ENCODE results near the gene CYP46A1.
A peak's percentile ranks its signal among the peaks of the same experiment; 100 is the strongest.
"Not testable (repeated sequence)": the region's sequence is repeated elsewhere in the genome, so short reads cannot be mapped to it uniquely, and the experiment has no call there.

The CYP46A1 gene

DNA sequence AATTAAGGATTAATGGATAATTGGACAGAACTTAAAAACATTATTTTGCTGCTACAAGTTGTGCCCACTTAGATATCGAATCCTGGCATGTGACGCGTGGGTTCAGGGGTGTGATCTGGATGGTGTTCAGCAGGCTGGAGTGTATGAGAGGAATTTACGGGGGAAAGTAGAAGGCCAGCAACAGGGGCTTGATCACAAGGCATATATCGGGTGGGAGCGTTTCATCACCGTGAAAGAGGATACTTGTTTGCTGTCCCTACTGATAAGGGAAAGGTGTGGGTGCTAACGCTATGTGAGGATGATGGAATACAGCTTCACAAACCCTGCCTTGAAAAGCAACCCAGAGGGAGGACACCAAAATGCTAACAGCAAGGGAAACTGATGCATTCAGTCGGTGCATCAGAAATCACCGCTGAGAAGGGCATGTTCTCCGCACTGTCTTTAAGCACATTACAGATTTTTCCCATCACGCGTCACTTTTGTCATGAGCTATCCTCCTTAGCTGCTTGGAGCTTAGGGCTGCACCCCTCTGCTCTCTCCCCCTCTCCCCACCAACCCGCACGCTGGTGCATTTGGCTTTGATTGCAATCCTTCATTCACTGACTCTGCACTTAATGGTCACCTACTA is 25.8 kb upstream of the CYP46A1 start:
- DNase-seq, result no peak

DNA sequence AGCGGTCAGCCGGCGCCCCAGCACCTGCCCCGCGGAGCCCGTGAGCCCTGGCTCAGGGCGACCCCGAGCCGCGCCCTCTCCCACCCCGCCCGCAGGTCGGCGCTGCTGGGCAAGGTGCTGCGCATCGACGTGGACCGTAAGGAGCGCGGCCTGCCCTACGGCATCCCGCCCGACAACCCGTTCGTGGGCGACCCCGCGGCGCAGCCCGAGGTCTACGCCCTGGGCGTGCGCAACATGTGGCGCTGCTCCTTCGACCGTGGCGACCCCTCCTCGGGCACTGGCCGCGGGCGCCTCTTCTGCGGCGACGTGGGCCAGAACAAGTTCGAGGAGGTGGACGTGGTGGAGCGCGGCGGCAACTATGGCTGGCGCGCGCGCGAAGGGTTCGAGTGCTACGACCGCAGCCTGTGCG is 24.8 kb upstream of the CYP46A1 start:
- no peak for DNase-seq

DNA sequence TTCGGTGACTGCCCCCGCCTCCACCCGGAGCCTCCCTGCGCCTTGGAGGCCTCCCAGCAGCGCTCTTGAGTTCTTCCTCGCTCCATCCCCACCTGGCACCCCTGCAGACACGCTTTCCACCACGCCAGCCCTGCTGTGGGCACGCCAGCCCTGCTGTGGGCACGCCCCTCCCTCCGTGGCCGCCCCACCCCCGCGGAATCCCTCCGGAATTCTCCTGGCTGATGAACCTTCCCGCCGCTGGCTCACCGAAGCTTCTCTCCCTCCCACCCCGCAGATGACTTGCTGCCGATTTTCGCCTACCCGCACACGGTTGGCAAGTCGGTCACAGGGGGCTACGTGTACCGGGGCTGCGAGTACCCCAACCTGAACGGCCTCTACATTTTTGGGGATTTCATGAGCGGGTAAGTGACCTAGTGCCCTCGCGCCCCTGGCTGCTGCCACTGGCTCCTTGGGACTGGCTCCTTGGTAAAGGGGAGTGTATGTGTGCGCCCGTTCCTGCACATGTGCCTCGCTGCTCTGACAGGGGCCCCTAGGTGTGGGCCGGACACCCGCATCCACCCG is 24.0 kb upstream of the CYP46A1 start:
- DNase-seq, result no peak

DNA sequence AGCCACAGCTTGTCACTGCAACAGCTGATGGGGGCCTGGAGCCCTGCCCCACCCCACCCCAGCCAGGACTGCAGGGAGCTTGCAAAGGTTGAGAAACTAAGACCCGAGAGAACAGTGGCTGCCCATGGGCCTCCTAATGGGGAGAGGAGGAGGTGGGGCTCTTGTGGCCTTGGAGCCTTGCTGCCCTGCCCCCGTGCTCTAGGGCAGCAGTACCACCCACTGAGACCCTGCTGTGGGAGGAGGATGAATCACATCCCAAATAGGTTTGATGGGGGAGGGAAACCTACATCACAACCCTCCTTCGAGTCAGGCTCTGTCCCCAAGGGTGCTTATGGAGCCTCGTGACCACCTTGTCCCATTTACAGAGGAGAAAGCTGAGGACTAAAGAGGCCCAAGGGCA is 23.3 kb upstream of the CYP46A1 start:
- no peak for DNase-seq

DNA sequence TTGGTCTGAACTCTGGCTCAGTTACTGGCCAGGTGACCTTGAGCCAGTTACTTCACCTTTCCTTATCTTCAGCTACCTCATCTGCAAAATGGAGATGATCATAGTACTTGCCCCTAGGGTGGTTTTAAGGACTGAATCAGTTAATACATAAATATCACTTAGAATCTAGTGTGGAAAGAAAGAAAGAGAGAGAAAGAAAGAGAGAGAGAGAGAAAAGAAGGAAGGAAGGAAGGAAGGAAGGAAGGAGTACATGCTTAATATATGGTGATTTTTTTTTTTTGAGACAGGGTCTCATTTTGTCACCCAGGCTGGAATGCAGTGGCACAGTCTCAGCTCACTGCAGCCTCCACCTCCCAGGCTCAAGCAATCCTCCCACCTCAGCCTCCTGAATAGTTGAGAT is 22.9 kb upstream of the CYP46A1 start:
- not testable (repeated sequence) for DNase-seq

DNA sequence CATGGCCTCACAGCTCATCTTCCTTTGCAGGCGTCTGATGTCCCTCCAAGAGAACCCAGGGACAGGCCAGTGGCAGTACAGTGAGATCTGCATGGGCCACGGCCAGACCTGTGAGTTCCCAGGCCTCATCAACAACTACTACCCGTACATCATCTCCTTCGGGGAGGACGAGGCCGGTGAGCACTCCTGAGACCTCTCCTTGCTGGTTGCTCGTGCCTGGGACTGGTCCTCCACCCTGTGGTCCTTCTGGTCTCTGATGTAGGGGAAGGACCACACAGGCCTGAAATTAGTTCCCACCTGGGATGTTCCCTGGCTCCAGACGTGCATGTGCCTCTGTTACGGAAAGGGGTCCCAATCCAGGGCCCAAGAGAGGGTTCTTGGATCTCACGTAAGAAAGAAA is 21.3 kb upstream of the CYP46A1 start:
- DNase-seq, result no peak

DNA sequence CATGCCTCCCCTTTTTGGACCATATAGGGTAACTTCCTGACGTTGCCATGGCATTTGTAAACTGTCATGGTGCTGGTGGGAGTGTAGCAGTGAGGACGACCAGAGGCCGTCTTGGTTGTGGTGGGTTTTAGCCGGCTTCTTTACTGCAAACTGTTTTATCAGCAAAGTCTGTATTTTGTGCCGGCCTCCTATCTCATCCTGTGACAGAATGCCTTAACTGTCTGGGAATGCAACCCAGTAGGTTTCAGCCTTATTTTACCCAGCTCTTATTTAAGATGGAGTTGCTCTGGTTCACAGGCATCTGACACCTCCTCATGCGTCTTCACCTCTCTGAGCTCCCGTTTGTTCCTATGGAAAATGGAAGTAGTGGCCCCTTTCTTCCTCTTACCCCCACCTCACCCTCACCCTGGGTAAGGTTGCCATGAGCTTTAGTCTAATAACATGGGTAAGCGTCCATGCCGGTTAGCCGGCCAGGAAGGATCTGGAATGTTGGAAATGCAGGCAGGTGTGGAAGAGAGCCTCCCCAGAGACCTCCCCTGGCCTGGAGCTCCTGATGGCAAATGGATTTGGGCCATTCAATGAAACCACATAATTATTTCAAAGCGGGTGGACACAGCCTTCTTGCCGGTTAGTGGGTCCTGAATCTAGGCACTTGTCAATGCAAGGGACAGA is 20.6 kb upstream of the CYP46A1 start:
- DNase-seq, result no peak

DNA sequence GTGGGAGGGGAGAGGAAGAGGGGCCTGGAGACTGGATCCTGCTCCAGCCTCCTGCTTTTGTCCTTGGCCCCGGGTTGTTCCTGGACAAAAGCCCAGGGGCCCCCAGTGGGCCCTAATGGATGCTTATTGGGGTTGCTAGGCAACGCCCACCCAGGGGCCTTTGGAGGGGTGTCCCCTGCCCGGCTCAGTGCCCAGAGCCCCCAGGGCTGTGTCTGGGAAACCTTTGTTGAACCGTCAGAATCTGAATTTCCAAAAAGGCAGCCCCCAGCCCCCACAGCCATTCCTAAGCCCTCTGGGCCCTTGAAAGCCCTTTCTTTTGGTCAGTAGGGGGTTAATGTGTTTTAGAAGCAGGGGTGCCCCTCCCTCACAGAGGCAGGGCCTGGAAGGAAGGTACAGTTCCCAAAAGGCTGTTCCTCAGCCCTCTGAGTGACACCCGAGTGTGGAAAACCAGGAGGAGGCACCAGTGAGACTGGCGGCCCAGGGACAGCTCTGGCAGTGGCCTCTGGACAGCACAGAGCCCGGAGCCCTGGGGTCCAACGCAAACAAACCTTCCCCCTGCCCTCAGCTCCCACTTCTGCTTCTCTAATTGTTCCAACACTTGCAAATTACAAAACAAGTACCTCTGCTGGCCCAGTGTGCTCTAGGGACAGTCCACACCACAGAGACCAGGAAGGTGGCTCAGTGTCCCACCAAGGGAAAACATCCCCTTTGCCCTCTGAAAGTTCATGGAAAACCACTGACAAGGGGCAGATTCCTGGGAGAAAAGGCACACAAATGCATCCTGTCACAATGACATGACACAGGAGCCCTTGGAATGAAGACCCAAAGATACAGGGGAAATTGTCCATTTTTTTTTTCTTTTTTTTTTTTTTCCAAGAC is 19.8 kb upstream of the CYP46A1 start:
- DNase-seq, result peak in 4 of 14 donors; percentile 7 to 47 (median 34)

DNA sequence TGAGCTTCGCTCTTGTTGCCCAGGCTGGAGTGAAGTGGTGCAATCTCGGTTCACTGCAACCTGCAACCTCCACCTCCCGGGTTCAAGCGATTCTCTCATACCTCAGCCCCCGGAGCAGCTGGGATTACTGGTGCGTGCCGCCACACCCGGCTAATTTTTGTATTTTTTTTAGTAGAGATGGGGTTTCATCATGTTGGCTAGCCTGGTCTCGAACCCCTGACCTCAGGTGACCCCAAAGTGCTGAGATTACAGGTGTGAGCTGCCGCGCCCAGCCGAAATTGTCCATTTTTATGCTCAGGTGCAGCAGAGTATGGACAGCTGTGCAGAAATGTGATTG is 19.2 kb upstream of the CYP46A1 start:
- no peak for DNase-seq

DNA sequence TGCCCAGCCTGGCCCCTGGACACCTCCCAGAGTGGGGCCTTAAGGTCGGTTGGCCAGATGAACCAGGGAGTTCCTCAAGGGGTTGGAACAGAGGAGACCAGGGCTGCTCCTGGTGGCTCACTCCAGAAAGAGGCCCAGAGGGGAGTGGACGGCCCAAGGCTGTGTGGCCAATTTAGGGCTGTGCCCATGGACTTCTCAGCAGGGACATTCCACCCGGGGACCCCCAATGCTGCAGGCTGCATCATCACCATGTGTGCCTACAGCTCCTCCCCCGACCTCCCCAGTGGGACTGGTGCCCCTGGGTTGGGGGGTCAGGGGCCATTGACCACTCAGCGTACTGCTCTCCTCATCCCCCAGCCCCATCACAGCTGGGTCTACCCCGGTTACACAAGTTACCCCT is 17.6 kb upstream of the CYP46A1 start:
- no peak for DNase-seq

DNA sequence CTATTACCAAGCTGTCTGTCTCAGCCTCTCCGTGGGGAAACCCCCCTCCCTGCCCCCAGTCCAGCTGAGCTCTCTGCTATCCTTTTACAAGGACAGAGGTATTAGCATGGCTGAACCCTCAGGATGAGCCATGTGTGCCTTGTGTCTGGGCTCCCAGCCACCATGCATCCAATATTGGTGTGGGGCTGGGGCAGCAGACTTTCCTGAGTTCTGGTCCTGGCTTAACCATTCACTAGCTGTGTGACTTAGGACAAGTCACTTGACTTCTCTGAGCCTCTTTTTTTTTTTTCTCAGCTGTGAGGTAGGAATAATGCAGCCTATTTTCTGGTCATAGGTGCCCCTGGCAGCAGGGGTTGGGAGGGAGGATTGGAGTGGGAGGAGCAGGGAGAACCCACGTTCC is 17.1 kb upstream of the CYP46A1 start:
- DNase-seq, result no peak

DNA sequence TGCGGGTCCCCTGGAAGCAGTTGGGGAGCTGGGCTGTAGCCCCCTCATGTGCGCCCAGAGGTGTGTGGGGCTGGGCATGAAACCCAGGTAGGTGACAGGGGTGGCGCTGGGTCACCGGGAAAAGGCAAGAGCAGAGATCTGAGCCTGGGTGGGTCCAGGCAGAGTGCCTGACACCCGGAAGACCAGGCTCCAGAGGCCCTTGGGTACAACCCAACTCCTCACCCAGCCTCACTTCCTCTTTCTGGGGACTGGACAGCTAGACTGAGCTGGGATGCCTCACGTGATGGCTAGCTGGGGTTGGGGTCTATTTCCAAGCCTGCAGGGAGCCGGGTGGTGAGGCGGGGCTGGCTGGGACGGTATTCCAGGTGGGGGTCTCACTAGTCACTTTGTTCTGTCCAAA is 16.3 kb upstream of the CYP46A1 start:
- no peak for DNase-seq

DNA sequence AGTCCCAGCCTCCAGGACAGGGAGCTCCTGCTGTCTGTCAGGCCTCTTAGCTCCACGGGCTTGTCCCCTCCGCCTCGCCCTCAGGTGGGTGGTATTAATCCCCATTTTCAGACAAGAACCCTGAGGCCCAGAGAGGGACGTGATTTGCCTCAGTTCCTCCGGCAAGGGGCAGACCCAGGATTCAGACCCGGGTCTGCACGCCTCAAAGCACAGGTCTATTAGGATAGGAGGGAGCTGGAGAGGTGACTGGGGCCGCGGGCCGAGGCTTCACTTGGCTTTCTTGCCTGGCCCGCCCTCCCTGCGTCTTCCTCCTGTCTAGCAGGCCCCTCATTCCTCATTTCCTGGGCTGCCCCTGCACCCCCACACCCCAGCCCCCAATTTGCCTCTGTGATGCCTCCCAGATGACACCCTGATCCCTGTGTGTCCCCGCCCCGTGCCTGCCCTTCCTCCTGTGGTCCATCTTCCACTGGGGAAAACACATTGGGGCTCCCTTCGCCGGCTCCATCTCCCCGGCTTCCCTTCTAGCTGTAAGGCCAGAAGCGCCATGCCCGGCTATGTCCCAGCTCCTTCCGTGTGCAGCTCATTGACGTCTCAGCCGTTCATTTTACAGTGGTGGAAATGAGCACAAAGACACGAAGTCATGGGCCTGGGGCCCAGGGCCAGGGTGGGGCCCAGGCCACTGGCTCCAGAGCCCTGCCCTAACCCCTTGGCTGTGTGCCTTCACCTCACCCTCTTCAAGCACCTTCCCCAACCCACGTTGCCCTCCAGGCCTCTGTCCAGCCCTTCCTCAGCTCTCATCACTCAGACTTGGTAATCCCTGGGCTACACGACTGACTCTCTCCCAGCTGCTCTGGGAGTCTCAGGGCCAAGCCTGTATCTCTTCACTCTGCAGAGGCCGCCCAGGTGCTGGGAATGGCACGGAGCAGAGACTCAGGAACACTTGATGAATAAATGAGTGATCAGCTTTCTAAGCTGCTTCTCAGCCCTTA is 15.5 kb upstream of the CYP46A1 start:
- no peak for DNase-seq

DNA sequence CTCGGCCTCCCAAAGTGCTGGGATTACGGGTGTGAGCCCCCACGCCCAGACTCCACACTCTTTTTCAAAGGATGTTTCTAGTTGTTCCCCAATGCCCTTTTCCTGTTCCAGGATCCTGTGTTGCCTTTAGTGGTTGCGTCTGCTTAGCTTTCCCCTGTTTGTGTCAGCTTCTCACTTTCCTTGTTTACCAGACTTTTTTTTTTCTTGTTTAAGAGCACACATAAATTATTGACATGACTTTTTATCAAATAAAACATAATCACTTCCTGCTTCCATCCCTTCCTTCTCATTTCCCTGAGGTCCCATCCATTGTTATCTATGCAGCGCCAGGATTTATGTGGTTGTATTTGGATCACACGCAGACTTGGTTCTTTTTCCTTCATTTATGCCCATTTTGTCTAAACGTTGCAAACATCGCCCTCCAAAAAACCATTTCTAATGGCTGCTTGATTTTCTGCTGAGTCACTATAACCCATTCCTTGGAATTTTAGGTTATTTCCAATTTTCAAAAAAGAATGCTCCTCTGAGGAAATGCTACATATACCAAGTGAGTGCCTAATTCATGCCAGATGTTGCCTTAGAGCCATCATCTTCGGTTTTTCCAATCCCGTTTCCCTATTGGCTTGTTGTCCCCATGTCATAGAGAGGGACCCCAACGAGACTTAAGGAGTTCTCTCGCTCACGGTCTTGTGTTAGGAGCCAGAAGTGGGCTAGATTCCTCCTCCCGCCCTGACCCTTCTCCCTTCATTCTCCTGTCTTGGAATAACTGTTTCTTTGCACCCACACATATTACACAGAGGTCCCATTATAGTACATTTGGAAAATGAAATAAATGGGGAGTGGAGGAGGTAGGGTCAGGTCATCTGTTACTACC is 13.5 kb upstream of the CYP46A1 start:
- DNase-seq, result no peak

DNA sequence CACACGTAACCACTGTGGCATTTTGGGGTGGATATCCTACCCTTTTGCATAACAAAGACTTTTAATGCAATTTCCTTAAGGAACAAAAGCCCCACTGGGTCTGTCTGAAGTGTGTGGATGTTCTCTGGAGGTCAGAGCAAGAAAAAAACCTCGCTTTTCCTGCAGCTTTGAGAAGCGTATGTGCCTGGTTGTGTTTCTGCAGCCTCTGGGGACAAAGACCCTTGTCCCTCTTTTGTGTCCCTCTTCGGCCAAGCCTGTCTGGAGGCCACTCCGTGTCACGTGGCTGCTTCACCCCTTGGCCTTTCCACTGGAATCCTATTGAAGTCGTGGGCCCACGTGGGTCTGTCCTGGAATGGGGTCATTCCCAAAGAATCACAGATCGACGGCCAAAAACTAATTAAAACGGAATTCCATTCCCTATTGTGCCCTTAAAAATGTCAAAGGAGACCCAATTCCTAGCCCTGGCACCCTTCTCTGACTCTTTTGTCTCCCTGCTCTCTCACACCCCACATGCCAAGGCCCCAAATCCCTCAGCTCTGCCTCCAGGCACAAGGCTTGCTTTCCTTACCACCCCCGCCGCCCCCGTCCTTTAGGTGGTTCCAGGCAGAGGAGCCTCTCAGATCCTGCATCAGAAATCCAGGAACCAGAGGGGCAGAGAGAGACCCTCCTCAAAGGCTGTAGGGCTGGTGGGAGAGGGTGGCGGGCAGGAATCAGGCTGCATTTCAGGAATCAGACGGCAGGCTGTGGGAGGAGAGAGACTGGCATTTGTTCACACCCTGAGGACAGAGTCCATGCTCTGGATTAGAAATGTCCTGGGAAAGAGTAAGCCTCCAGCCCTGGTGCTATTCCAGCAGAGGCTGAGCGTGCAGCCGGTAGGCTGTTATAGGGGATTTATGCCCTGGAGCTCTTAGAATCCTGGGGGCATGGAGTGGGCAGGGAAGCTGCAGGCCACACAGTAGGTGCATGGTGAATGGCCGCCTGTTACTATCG is 12.6 kb upstream of the CYP46A1 start:
- DNase-seq, result peak in 4 of 14 donors; percentile 28 to 66 (median 43)

DNA sequence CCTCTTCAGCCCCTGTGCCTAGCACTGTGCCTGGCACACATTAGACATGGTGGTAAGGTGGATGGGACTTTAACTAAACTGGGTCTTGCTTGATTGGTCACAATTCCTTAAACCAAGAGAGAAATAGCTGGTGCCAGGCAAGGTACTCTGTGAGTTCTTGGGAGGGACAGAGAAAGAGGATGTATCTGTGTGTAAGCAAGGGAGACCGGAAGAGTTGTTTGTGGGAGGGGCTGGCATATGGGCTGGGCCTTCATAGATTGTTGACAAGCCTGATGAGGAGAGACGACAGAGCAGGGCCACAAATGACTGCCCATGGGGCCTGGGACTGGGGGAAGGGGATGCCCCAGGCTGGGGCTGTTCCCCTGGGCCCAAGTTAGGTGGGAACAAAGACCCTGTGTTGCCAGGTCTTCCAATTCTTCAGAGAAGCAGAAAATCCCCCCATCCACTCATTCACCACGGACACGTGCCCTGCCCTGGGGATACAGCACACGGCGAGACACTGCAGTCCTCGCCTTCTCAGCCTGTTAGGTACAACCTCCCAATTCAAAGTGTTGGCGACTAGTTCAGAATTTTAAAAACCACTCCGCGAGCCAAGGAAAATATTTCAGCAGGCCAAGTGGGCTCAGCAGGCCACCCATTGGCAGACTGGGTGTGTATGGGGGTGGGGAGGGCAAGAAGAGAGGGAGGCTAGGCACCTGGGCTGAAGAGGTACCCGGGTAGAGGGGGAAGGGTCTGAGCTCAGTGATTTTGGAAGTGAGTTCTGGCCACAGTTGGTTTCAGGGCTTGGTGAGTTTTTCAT is 11.4 kb upstream of the CYP46A1 start:
- peak in 2 of 14 donors; percentile 13 to 21 for DNase-seq

DNA sequence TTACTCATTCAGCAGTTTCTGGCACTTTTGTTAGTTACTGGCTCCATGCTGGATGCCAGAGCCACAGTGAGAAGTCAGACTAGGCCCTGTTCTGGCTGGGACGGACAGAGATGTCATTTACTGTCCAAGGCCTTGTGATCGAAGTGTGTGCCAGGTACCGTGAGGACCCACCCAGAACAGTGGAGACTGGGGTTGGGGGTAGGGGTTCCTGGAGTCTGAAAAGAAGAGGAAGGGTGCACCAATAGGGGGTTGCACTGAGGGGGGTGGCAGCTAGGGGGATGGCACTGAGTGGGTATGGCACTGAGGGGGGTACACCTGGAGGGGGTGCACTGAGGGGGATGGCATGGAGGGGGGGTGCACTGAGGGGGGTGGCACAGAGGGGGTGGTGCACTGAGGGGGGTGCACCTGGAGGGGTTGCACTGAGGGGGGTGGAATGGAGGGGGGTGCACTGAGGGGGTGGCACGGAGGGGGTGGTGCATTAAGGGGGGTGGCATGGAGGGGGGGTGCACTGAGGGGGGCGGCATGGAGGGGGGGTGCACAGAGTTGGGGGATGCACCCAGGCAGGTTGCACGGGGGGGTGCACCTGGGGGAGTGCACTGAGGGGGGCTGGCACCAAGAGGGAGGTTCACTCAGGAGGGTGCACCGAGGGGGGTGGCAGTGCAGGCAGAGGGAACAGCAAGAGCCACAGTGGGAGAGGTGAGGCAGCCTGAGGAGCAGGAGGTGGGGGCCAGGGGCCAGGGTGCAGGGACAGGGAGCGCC is 10.6 kb upstream of the CYP46A1 start:
- no peak for DNase-seq

DNA sequence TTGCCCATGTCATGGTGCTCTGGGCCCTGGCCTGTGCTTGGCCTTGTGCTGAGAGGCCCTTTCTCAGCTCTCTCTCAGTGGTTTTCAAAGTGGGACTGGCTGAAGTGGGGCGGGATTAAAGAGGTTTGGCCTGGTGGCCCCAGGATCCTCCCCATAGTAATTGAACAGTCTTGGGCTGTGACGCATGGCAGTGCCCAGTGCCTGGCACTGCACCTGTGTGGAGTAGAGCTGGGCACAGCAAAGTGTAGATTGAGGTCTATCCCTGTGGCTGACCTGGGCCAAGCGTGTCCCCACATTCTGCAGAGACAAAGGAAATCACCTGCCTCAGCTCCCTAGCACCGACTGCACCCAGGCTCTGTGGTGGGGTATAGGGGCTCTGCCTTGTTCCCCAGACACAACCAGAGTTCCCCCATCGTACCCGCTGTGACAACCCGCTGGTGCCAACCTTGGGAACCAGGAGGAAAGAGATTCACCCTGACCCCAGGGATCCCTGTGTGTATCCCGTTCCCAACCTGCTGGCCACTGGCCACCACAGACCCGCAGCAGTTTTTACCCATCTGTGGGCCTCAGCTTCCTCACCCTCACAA is 9.9 kb upstream of the CYP46A1 start:
- no peak for DNase-seq
